ENCODE data around the gene CD164. TPM values are rescaled to one million over a fixed set of nuclear protein-coding genes. Genes with fewer than 3 reads are reported as not detected.
A peak's percentile ranks its signal among the peaks of the same experiment; 100 is the strongest.

Gene CD164
- total and polyA plus RNA-seq, 4 donors: 124 to 226 (median 204) TPM

DNA sequence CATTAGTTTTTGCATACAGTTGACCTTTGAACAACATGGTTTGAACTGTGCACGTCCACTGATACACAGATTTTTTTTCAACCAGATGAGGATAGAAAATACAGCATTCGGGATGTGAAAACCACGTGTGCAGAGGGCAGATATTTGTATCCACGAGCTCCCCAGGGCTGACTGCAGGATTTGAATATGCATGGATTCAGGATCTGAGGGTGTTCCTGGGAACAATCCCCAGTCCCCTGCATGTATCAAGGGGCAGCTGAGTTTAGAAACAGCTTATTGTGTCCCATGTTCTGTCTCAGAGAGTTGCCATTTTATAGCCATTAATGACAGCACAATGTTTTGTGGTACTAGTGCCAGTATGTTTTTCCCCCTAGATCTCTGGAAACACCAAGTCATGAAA, 53.6 kb downstream of the CD164 start:
- H3K9me3 ChIP-seq (ENCODE audit: control insufficient read depth, low read length): no peaks in the 10 kb centered on the region
- H3K36me3 ChIP-seq (ENCODE audit: control insufficient read depth in 1 of 2, insufficient read depth in 2 of 2, low read length in 1 of 2): no peaks in the 10 kb centered on the region
- no peak for DNase-seq
- intact Hi-C loops (cut with DNase I): no loop called here
- H3K4me3 ChIP-seq (ENCODE audit: low read length in 2 of 2): no peak overlapping the region
- no peaks in the 10 kb centered on the region for H3K27me3 ChIP-seq (ENCODE audit: control insufficient read depth in 1 of 2, insufficient read depth in 2 of 2, low read length in 1 of 2)
- no peak overlapping the region for H3K27ac ChIP-seq (ENCODE audit: low read depth in 1 of 2, low read length in 2 of 2)
- no peak for ATAC-seq (ENCODE audit: low FRiP score)
- H3K4me1 ChIP-seq (ENCODE audit: control insufficient read depth in 1 of 2, insufficient read depth in 2 of 2, low read length in 2 of 2): peaks cover 0 to 4% of the 10 kb centered on the region in 2 donors
- WGBS, 2 donors: 90 to 91% methylated on average over 4 of the region's 4 CpGs

DNA sequence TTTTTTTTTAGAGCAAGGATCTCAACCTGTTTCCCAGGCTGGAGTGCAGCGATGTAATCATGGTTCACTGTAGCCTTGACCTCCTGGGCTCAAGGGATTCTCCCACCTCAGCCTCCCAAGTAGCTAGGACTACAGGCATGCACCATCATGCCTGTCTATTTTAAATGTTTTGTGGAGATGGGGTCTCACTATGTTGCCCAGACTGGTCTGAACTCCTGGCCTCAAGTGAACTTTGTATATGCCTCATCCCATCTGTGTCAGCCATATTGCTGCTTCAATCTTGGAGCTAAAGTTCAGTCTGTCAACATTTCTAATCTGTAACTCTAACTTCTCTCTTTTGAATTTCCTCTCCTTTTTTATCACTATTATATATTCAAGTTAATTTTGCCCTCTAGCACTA, 54.3 kb downstream of the CD164 start:
- intact Hi-C loops (cut with DNase I): no loop called here
- Histone ChIP-seq H3K4me1 (ENCODE audit: control insufficient read depth in 1 of 2, insufficient read depth in 2 of 2, low read length in 2 of 2) (peaks cover 0 to 4% of the 10 kb centered on the region in 2 donors), H3K9me3 (ENCODE audit: control insufficient read depth, low read length) (no peaks in the 10 kb centered on the region), H3K36me3 (ENCODE audit: control insufficient read depth in 1 of 2, insufficient read depth in 2 of 2, low read length in 1 of 2) (no peaks in the 10 kb centered on the region), H3K27me3 (ENCODE audit: control insufficient read depth in 1 of 2, insufficient read depth in 2 of 2, low read length in 1 of 2) (no peaks in the 10 kb centered on the region), H3K4me3 (ENCODE audit: low read length in 2 of 2) (no peak overlapping the region), H3K27ac (ENCODE audit: low read depth in 1 of 2, low read length in 2 of 2) (no peak overlapping the region)
- DNase-seq (no peak), ATAC-seq (ENCODE audit: low FRiP score) (no peak)
- 99 to 100% methylated on average over 1 of the region's 1 CpG for WGBS, 2 donors

DNA sequence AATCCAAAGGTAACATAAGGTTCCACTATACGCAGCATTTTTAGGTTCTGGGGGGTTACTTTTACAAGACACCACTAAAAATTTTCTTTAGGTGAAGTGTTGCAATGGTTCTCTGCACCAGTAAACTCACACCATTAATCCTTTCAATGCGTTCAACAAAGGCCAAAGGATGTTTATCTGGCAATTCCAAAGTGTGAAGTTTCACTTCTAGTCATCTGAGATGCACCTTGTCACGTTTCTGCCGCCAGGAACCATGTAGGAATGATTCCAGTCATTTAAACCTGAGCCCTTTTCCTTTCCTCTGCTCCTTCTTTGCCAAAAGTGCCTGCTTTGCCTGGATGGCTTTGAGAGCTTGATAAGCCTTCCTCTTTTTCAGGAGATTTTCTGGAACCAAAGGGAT, 54.8 kb downstream of the CD164 start:
- no peak for DNase-seq
- intact Hi-C loops (cut with DNase I): no loop called here
- H3K4me1 ChIP-seq (ENCODE audit: control insufficient read depth in 1 of 2, insufficient read depth in 2 of 2, low read length in 2 of 2): peaks cover 0 to 4% of the 10 kb centered on the region in 2 donors
- no peak for ATAC-seq (ENCODE audit: low FRiP score)
- WGBS, 2 donors: 87 to 92% methylated on average over 4 of the region's 4 CpGs
- H3K4me3 ChIP-seq (ENCODE audit: low read length in 2 of 2): no peak overlapping the region
- H3K27ac ChIP-seq (ENCODE audit: low read depth in 1 of 2, low read length in 2 of 2): no peak overlapping the region
- no peaks in the 10 kb centered on the region for H3K27me3 ChIP-seq (ENCODE audit: control insufficient read depth in 1 of 2, insufficient read depth in 2 of 2, low read length in 1 of 2)
- no peaks in the 10 kb centered on the region for H3K36me3 ChIP-seq (ENCODE audit: control insufficient read depth in 1 of 2, insufficient read depth in 2 of 2, low read length in 1 of 2)
- no peaks in the 10 kb centered on the region for H3K9me3 ChIP-seq (ENCODE audit: control insufficient read depth, low read length)

DNA sequence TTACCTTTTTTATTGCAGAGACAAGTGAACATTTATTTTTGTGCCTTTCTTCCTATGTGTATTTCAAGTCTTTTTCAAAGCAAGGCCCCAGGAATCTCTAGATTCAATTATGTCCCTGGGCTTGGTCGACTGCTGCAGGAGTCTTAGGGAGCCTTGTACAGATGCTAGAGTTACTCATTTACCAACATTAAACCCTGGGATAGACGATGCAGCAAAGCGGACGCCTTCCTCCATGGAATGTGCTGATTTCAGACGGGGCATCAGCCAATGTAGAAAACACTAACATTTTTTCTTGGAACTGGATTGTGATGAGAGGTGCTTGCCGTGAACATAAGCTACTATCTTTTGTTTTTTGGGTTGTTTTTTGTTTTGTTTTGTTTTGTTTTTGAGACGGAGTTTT, 55.9 kb downstream of the CD164 start:
- Histone ChIP-seq H3K27me3 (ENCODE audit: control insufficient read depth in 1 of 2, insufficient read depth in 2 of 2, low read length in 1 of 2) (no peaks in the 10 kb centered on the region), H3K4me3 (ENCODE audit: low read length in 2 of 2) (no peak overlapping the region), H3K9me3 (ENCODE audit: control insufficient read depth, low read length) (no peaks in the 10 kb centered on the region), H3K36me3 (ENCODE audit: control insufficient read depth in 1 of 2, insufficient read depth in 2 of 2, low read length in 1 of 2) (no peaks in the 10 kb centered on the region), H3K27ac (ENCODE audit: low read depth in 1 of 2, low read length in 2 of 2) (no peak overlapping the region), H3K4me1 (ENCODE audit: control insufficient read depth in 1 of 2, insufficient read depth in 2 of 2, low read length in 2 of 2) (peaks cover 0 to 4% of the 10 kb centered on the region in 2 donors)
- intact Hi-C loops (cut with DNase I): no loop called here
- ATAC-seq (ENCODE audit: low FRiP score) (no peak), DNase-seq (no peak)
- 95% methylated on average over 7 of the region's 7 CpGs for WGBS, 2 donors

DNA sequence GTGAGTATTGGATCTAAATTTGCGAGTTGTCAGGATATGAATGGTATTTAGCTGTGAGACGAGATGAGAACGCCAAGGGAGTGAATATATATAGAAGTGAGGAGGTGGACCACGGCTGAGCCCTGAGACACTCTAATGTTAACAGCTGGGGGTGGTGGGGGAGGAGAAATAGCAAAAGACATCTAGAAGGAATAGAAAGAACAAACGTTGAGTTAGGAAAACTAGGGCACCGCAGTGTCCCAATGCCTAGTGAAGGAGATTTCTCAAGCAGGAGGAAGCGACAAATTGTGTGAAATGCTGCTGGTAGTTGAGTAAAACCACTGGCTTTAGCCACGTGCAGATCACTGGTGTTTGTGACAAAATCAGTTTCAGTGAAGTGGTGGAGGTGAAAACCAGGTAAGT, 56.9 kb downstream of the CD164 start:
- peaks cover 0 to 4% of the 10 kb centered on the region in 2 donors for H3K4me1 ChIP-seq (ENCODE audit: control insufficient read depth in 1 of 2, insufficient read depth in 2 of 2, low read length in 2 of 2)
- 55 to 56% methylated on average over 8 of the region's 8 CpGs for WGBS, 2 donors
- no peaks in the 10 kb centered on the region for H3K36me3 ChIP-seq (ENCODE audit: control insufficient read depth in 1 of 2, insufficient read depth in 2 of 2, low read length in 1 of 2)
- no peaks in the 10 kb centered on the region for H3K27me3 ChIP-seq (ENCODE audit: control insufficient read depth in 1 of 2, insufficient read depth in 2 of 2, low read length in 1 of 2)
- no peak overlapping the region for H3K27ac ChIP-seq (ENCODE audit: low read depth in 1 of 2, low read length in 2 of 2)
- no peak overlapping the region for H3K4me3 ChIP-seq (ENCODE audit: low read length in 2 of 2)
- ATAC-seq (ENCODE audit: low FRiP score): no peak
- intact Hi-C loops (cut with DNase I): no loop called here
- no peak for DNase-seq
- no peaks in the 10 kb centered on the region for H3K9me3 ChIP-seq (ENCODE audit: control insufficient read depth, low read length)

DNA sequence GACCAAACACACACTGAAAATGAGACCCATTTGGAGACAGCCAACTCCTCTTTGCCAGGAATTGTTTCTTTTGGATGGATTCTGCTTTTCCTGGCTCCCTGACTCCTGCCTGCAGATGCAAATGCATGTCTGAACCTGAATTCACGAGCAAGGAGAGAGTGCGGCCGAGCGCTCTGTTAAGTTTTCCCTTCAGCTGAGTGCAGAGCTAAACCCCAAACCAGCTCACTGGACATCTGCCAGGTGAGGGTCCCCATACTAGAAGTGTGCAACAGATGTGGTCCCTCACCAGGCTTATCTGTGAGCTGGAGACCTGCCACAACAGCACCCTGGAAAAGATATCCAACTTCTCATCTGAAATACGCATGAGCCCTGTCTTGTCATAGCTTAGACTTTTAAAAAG, 59.0 kb downstream of the CD164 start:
- Histone ChIP-seq H3K4me1 (ENCODE audit: control insufficient read depth in 1 of 2, insufficient read depth in 2 of 2, low read length in 2 of 2) (peaks cover 0 to 4% of the 10 kb centered on the region in 2 donors), H3K36me3 (ENCODE audit: control insufficient read depth in 1 of 2, insufficient read depth in 2 of 2, low read length in 1 of 2) (no peaks in the 10 kb centered on the region), H3K9me3 (ENCODE audit: control insufficient read depth, low read length) (no peaks in the 10 kb centered on the region), H3K27ac (ENCODE audit: low read depth in 1 of 2, low read length in 2 of 2) (peak overlapping the region; percentile 70 to 71), H3K27me3 (ENCODE audit: control insufficient read depth in 1 of 2, insufficient read depth in 2 of 2, low read length in 1 of 2) (no peaks in the 10 kb centered on the region), H3K4me3 (ENCODE audit: low read length in 2 of 2) (no peak overlapping the region)
- ATAC-seq (ENCODE audit: low FRiP score): peak; percentile 83
- 1 to 6% methylated on average over 5 of the region's 5 CpGs for WGBS, 2 donors
- intact Hi-C loops (cut with DNase I): loop anchor here in 1 of 2 donors (5.0 kb wide), 1 partner anchor 59 kb away; the partner anchor contains the start of gene CD164
- peak in 1 of 2 donors; percentile 64 for DNase-seq

DNA sequence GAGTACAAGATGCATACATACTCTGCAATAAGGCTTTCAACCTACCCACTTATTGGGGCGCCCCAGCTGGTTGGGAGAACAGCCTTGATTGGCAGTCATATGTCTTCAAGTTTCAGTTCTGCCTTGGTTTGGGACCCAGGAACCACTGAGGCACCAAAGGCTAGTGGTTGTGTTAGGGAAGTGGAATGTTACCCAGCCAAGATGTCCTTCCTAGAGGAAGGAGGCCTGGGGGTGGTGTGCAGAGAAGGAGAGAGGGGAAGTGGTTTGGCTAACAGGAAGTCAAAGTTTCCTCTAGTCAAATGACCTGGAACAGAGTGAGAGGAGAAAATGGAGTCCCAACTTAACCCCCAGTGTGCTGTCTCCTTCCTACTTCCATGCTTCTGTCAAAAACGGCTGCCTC, 59.4 kb downstream of the CD164 start:
- no peaks in the 10 kb centered on the region for H3K9me3 ChIP-seq (ENCODE audit: control insufficient read depth, low read length)
- H3K36me3 ChIP-seq (ENCODE audit: control insufficient read depth in 1 of 2, insufficient read depth in 2 of 2, low read length in 1 of 2): no peaks in the 10 kb centered on the region
- H3K27me3 ChIP-seq (ENCODE audit: control insufficient read depth in 1 of 2, insufficient read depth in 2 of 2, low read length in 1 of 2): no peaks in the 10 kb centered on the region
- ATAC-seq (ENCODE audit: low FRiP score): peak; percentile 59
- WGBS, 2 donors: 49 to 51% methylated on average over 2 of the region's 2 CpGs
- peaks cover 0 to 4% of the 10 kb centered on the region in 2 donors for H3K4me1 ChIP-seq (ENCODE audit: control insufficient read depth in 1 of 2, insufficient read depth in 2 of 2, low read length in 2 of 2)
- intact Hi-C loops (cut with DNase I): loop anchor here in 1 of 2 donors (5.0 kb wide), 1 partner anchor 59 kb away; the partner anchor contains the start of gene CD164
- no peak overlapping the region for H3K4me3 ChIP-seq (ENCODE audit: low read length in 2 of 2)
- H3K27ac ChIP-seq (ENCODE audit: low read depth in 1 of 2, low read length in 2 of 2): peak overlapping the region; percentile 70 to 71
- DNase-seq: peak in 1 of 2 donors; percentile 70

DNA sequence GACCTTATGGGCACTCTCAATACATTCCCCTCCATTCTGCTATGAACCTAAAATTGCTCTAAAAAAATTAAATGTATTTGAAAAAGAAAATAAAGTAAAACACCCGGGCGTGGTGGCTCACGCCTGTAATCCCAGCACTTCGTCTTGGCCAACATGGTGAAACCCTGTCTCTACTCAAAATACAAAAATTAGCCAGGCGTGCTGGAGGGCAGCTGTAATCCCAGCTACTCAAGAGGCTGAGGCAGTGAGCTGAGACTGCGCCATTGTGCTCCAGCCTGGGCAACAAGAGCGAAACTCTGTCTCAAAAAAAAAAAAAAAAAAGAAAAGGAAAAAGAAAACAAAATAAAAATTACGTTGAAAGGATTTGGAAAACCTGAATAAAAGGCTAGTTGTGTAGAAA, 60.5 kb downstream of the CD164 start:
- no peak for ATAC-seq (ENCODE audit: low FRiP score)
- Histone ChIP-seq H3K27me3 (ENCODE audit: control insufficient read depth in 1 of 2, insufficient read depth in 2 of 2, low read length in 1 of 2) (no peaks in the 10 kb centered on the region), H3K4me1 (ENCODE audit: control insufficient read depth in 1 of 2, insufficient read depth in 2 of 2, low read length in 2 of 2) (peaks cover 0 to 4% of the 10 kb centered on the region in 2 donors), H3K4me3 (ENCODE audit: low read length in 2 of 2) (no peak overlapping the region), H3K36me3 (ENCODE audit: control insufficient read depth in 1 of 2, insufficient read depth in 2 of 2, low read length in 1 of 2) (no peaks in the 10 kb centered on the region), H3K9me3 (ENCODE audit: control insufficient read depth, low read length) (no peaks in the 10 kb centered on the region), H3K27ac (ENCODE audit: low read depth in 1 of 2, low read length in 2 of 2) (no peak overlapping the region)
- no peak for DNase-seq
- WGBS, 2 donors: 87 to 98% methylated on average over 8 of the region's 8 CpGs
- intact Hi-C loops (cut with DNase I): loop anchor here in 1 of 2 donors (5.0 kb wide), 1 partner anchor 61 kb away; the partner anchor contains the start of gene CD164

DNA sequence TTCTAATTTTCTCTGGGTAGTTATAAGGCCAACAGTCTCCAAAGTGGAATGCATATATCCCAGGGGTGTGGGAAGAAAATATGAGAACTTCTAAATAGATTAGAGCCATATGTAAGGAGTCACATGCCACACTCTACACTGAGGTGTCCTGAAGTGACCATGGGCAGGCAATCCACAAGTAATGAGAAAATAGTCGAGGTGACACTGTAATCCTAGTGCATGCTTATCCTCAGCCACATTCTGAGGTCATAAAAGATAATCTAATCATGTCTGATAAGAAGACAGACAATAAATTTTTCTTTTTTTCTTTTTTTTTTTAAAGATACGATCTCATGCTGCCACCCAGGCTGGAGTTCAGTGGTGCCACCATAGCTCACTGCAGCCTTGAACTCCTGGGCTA, 62.2 kb downstream of the CD164 start:
- intact Hi-C loops (cut with DNase I): loop anchor here in 1 of 2 donors (5.0 kb wide), 1 partner anchor 62 kb away; the partner anchor contains the start of gene CD164
- no peak overlapping the region for H3K4me3 ChIP-seq (ENCODE audit: low read length in 2 of 2)
- no peaks in the 10 kb centered on the region for H3K4me1 ChIP-seq (ENCODE audit: control insufficient read depth in 1 of 2, insufficient read depth in 2 of 2, low read length in 2 of 2)
- H3K36me3 ChIP-seq (ENCODE audit: control insufficient read depth in 1 of 2, insufficient read depth in 2 of 2, low read length in 1 of 2): no peaks in the 10 kb centered on the region
- H3K27ac ChIP-seq (ENCODE audit: low read depth in 1 of 2, low read length in 2 of 2): no peak overlapping the region
- DNase-seq (no peak), ATAC-seq (ENCODE audit: low FRiP score) (no peak)
- no peaks in the 10 kb centered on the region for H3K9me3 ChIP-seq (ENCODE audit: control insufficient read depth, low read length)
- WGBS, 2 donors: 60 to 74% methylated on average over 2 of the region's 2 CpGs
- no peaks in the 10 kb centered on the region for H3K27me3 ChIP-seq (ENCODE audit: control insufficient read depth in 1 of 2, insufficient read depth in 2 of 2, low read length in 1 of 2)

Data from aorta (tissue), 5 donors.